T-helper 2 cell (primary cell): Measurements from ENCODE around the gene NPIPB2.
"Not testable (repeated sequence)": the region's sequence is repeated elsewhere in the genome, so short reads cannot be mapped to it uniquely, and the experiment has no call there.

ENCODE experiments used
- DNase-seq, 5 experiments: peaks; one replicate each; pipeline versions ENCODE4 v3.0.0 to v3.0.0-alpha.2; 2012 to 2022
- total RNA-seq, 2 donors: gene quantifications; one replicate each; lab custom pipeline; 2026; lab: John Stamatoyannopoulos, UW

NPIPB2 gene
- total RNA-seq = 0.62 to 1.3 reads per million in 2 donors

- not testable (repeated sequence) for DNase-seq
Observed at GRCh38 chr16:11941945-11942344, at the start of gene NPIPB2. Gene NPIPB2, minus strand, starts transcription at chr16:11942045. Its CDS starts 0 bp downstream, at chr16:11942045.

DNA sequence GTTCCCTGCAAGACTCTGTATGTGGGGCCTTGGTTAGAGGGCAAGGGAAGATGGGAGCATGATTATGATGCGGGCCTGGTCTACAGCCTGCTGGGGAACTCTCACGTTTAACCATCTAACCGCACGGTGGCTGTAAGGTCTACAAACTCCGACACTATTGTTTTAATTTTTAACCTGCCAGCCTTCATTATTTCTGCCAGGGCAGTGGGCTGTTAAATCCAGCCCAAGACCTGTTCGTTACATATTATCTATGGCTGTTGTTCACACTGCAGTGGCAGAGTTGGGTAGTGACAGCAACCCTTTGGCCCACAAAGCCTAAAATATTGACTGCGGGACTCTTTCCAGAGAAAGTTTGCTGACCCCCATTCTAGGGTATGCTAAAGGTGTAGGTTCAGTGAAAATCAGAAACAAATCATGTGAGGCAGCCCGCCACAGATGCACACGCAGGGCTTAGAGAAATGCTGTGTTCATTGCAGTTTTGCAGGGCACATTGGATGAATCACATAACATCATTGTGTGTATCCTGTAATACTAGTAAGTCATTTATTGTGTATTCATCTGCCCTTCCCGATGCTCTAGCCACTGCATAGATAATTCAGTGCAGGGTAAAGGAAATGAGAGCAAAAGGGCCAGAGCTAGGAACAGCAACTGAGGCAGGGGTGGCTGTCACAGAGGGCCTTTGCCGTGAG, 49.0 kb upstream of the NPIPB2 start:
- DNase-seq = no peak

DNA sequence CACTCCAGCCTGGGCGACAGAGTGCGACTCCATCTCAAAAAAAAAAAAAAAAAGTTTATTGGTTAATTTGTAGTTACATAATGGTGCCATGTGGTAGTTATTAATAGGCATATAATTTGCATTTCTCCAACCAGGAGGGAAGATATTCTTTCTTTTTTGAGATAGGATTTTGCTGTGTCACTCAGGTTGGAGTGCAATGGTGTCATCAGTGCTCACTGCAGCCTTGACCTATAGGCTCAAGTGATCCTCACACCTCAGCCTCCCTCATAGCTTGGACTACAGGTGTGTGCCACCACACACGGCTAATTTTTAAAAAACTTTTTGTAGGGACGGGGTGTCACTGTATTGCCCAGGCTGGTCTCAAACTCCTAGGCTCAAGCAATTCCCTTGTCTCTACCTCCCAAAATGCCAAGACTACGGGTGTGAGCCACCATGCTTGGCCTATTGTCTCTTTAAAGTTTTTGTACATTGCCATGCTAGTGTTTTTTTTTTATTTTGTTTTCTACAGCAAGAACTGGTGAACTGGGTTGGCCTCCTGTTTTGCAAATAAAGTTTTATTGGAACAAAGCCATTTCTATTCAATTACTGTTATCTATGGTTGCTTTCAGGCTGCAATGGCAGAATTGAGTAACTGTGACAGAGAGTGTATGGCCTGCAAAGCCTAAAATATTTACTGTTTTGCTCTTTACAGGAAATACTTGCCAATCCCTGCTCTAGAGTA, 46.6 kb upstream of the NPIPB2 start:
- DNase-seq = no peak

- no peak for DNase-seq
Observed at GRCh38 chr16:11986521-11987057, 44.7 kb upstream of the NPIPB2 start.

- DNase-seq = no peak
Observed at GRCh38 chr16:11985250-11985649, 43.4 kb upstream of the NPIPB2 start.

GRCh38 chr16:11980136-11980844, 38.4 kb upstream of the NPIPB2 start:
- no peak for DNase-seq

- no peak for DNase-seq
Observed at GRCh38 chr16:11979013-11979672, 37.3 kb upstream of the NPIPB2 start.

DNA sequence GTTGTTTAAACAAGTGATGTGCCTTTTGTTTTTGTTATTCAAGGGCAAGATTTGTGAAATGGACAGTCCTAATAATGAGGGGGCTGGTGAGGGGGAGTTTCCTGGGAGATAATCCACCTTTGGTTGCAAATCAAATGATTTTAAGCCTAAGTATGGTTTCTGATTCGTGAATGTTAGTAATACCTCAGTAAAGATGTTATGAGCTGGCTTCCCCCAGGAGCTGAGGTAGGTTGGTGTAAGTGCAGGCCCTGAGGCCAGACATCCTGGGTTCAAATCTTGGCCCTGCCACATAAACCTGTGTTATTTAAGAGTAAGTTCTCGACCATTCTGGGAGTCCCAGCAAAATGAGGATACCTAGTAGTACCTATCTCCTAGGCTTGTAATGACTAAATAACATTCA, 36.2 kb upstream of the NPIPB2 start:
- DNase-seq = peak in 1 of 5 experiments; percentile 23

DNA sequence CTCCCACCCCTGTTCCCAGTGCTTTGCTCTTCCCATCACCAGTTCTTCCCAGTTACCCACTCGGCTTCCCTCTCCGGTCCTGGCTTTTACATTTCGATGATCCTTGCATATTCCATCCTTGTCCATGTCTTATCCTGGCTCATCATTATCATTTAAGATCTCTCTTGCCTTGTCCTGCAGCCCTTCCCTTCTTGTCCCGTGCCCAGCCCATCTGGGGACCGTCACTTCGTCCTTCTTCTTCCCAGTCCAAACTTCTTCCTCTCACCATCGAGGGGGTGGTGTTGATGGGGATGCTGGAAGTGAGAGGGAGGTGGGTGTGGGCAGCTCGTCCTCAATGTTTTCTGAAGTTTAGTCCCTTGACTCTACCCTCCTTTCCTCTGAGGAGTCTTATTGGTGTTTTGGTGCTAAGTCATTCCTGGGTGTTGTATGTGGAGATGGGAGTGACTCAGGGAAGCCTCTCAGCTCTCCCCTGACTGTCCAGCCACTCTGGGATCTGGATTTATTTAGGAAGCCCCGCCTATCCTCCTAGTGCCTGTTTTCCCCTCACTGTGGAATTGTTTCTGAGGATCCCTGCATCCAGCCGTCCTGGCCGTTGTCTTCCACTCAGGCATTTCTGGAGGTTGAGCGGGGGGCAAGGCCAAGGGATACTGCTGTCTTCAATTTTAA, 35.7 kb upstream of the NPIPB2 start:
- DNase-seq = no peak

GRCh38 chr16:11976850-11977375, 35.1 kb upstream of the NPIPB2 start:
- DNase-seq = peak in 1 of 5 experiments; percentile 4

GRCh38 chr16:11973070-11973469, 31.2 kb upstream of the NPIPB2 start:
- no peak for DNase-seq

GRCh38 chr16:11972128-11972527, 30.3 kb upstream of the NPIPB2 start:
- no peak for DNase-seq

DNA sequence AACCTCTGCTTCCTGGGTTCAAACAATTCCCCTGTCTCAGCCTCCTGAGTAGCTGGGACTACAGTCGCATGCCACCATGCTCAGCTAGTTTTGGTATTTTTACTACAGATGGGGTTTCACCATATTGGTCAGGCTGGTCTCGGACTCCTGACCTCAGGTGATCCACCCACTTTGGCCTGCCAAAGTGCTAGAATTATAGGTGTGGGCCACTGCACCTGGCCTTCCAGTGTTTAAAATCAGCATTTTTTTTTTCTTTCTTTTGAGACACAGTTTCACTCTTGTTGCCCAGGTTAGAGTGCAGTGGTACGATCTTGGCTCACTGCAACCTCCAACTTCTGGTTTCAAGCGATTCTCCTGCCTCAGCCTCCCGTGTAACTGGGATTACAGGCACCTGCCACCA, 28.4 kb upstream of the NPIPB2 start:
- DNase-seq = not testable (repeated sequence)

DNA sequence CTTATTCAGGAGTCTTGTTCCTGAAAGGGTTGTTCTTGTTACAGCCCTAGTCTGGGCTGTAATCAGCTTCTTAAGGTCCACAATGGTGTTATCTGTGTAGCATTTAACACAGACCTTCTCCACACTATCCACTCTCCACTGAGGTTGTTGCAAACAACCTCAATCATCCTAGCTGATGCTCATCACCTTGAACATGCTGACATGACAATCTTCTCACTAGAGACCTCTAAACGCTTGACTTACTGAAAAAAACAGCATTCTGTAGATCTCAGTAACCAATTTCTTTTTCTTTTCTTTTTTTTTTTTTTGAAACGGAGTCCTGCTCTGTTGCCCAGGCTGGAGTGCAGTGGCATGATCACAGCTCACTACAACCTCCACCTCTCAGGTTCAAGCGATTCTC, 26.7 kb upstream of the NPIPB2 start:
- DNase-seq = no peak

- DNase-seq = no peak
Observed at GRCh38 chr16:11967195-11967911, 25.5 kb upstream of the NPIPB2 start.

GRCh38 chr16:11966173-11966572, 24.3 kb upstream of the NPIPB2 start:
- no peak for DNase-seq

GRCh38 chr16:11964761-11965551, 23.1 kb upstream of the NPIPB2 start, which contains the start of gene TNFRSF17:
Gene TNFRSF17, plus strand, starts transcription at chr16:11965210. Its CDS starts 115 bp downstream, at chr16:11965325.
- DNase-seq = no peak

DNA sequence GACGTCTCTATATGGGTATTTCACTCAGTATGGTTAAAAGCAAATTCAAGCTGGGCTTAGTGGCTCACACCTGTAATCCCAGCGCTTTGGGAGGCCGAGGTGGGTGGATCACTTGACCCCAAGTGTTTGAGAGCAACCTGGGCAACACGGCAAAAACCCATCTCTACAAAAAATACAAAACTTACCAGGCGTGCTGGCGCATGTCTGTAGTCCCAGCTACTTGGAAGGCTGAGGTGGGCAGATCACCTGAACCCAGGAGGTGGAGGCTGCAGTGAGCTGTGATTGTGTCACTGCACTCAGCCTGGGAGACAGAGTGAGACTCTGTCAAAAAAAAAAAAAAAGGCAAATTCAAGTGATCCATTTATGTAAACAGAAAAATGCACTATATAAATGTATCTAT, 21.9 kb upstream of the NPIPB2 start:
- DNase-seq = no peak

DNA sequence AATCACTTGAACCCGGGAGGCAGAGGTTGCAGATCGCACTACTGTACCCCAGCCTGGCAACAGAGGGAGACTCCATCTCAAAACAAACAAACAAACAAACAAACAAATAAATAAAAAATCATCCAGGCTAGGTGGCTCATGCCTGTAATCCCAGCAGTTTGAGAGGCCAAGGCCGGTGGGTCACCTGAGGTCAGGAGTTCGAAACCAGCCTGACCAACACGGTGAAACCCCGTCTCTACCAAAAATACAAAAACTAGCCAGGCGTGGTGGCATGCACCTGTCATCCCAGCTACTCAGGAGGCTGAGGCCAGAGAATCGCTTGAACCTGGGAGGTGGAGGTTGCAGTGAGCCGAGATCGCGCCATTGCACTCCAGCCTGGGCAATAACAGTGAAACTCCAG, 21.1 kb upstream of the NPIPB2 start:
- DNase-seq = not testable (repeated sequence)

- DNase-seq = not testable (repeated sequence)
Observed at GRCh38 chr16:11962457-11962856, 20.6 kb upstream of the NPIPB2 start.
